ENCODE results near the gene MBD3L3. TPM values are rescaled to one million over a fixed set of nuclear protein-coding genes. Genes with fewer than 3 reads are reported as not detected.

MBD3L3 gene
- total and polyA plus RNA-seq, 10 of the 15 experiments (the other 5 are each of a cell fraction or from before 2014, with no cell fraction given), result not detected

DNA sequence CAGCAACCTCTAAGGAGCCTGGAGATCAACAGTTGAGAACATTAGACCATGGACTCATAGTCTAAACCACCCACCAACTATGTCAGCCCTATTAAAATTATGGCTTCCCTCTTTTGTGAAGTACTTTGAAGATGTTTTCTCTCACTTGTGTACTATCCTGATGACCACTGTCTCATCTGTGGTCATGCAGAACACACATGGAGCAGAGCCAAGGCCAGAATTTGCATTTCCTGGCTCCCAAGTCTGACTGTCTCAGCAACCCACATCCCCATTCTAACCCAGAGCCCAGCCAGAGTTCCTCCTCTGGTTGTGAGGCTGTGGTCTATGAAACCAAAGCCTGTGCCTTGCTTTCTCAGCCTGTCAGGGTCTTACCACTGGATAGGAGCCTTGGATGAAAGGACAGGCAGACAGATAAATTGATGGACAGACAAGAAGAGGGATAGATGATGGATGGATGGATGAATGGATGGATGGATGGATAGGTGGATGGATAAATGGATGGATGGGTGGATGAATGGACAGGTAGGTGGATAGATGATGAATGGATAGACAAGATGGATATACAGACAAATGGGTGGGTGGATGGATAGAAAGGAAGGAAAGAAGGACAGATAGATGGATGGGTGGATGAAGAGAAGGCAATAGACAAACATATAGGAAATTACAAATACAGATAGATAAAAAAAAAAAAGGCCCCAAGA lies 46.4 kb upstream of the MBD3L3 start (continued):
- TF ChIP-seq CREM (IDR thresholded peaks at IDR 0.05; ENCODE audit: low read depth) (no peak), IKZF1 (conservative IDR thresholded peaks at IDR 0.05) (no peak), CBX5 (IDR thresholded peaks at IDR 0.05; ENCODE audit: low read depth) (no peak), IKZF2 (IDR thresholded peaks at IDR 0.05) (peak in 1 of 2 experiments; percentile 29; a peak in 1 of 4 replicates), SPI1 (IDR thresholded peaks at IDR 0.05; ENCODE audit: borderline replicate concordance, insufficient read depth, low read depth, low read length) (peak; percentile 60; the same call in 1 of the 2 replicates), POU2F2 (IDR thresholded peaks at IDR 0.05; ENCODE audit: borderline replicate concordance, low read depth, low read length) (peak; percentile 88; the same call in 2 of the 3 replicates), TCF12 (IDR thresholded peaks at IDR 0.05; ENCODE audit: low read depth, low read length) (no peak), RUNX3 (IDR thresholded peaks at IDR 0.05; ENCODE audit: low read length) (peak; percentile 84), BRCA1 (IDR thresholded peaks at IDR 0.05; ENCODE audit: low read depth, low read length) (no peak)
- TF ChIP-seq, protein P1, sequence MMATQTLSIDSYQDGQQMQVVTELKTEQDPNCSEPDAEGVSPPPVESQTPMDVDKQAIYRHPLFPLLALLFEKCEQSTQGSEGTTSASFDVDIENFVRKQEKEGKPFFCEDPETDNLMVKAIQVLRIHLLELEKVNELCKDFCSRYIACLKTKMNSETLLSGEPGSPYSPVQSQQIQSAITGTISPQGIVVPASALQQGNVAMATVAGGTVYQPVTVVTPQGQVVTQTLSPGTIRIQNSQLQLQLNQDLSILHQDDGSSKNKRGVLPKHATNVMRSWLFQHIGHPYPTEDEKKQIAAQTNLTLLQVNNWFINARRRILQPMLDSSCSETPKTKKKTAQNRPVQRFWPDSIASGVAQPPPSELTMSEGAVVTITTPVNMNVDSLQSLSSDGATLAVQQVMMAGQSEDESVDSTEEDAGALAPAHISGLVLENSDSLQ (IDR thresholded peaks at IDR 0.05), result 0 out of 2 replicates have a peak, but pooled peaks have one; percentile 14
- TF ChIP-seq, protein P2, sequence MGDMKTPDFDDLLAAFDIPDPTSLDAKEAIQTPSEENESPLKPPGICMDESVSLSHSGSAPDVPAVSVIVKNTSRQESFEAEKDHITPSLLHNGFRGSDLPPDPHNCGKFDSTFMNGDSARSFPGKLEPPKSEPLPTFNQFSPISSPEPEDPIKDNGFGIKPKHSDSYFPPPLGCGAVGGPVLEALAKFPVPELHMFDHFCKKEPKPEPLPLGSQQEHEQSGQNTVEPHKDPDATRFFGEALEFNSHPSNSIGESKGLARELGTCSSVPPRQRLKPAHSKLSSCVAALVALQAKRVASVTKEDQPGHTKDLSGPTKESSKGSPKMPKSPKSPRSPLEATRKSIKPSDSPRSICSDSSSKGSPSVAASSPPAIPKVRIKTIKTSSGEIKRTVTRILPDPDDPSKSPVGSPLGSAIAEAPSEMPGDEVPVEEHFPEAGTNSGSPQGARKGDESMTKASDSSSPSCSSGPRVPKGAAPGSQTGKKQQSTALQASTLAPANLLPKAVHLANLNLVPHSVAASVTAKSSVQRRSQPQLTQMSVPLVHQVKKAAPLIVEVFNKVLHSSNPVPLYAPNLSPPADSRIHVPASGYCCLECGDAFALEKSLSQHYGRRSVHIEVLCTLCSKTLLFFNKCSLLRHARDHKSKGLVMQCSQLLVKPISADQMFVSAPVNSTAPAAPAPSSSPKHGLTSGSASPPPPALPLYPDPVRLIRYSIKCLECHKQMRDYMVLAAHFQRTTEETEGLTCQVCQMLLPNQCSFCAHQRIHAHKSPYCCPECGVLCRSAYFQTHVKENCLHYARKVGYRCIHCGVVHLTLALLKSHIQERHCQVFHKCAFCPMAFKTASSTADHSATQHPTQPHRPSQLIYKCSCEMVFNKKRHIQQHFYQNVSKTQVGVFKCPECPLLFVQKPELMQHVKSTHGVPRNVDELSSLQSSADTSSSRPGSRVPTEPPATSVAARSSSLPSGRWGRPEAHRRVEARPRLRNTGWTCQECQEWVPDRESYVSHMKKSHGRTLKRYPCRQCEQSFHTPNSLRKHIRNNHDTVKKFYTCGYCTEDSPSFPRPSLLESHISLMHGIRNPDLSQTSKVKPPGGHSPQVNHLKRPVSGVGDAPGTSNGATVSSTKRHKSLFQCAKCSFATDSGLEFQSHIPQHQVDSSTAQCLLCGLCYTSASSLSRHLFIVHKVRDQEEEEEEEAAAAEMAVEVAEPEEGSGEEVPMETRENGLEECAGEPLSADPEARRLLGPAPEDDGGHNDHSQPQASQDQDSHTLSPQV (IDR thresholded peaks at IDR 0.05), result no peak

Data from GM12878 (cell line).